B cell (primary cell): Measurements from ENCODE around the gene COL4A6. TPM values are rescaled to one million over a fixed set of nuclear protein-coding genes. Genes with fewer than 3 reads are reported as not detected.

Experiments
- ATAC-seq: fragments of 200-7000 bp; cut with Tn5 transposase; one replicate; pipeline ENCODE4 v1.10.0; 2021; ENCODE audit warnings: low read depth, mild to moderate bottlenecking, moderate number of reproducible peaks, moderate library complexity
- CTCF ChIA-PET: fragments of 350-600 bp; sonication (Branson Sonifier 250); formaldehyde crosslinking; loops from one replicate; lab custom pipeline; 2021; ENCODE audit warnings: antibody characterized with exemption, inconsistent platforms; lab: Charles Lee
- POLR2A ChIA-PET: fragments of 350-600 bp; sonication (Branson Sonifier 250); formaldehyde crosslinking; loops from one replicate; lab custom pipeline; 2021; ENCODE audit warnings: antibody characterized with exemption; lab: Charles Lee
- DNase-seq: peaks from one replicate; pipeline ENCODE4 v3.0.0; 2013
- H2AFZ ChIP-seq: 2 replicates; pipeline ENCODE4 v1.6.1; 2012; ENCODE audit warnings: mild to moderate bottlenecking, low read depth, low read length; ENCODE audit not compliant: insufficient read depth, poor library complexity, severe bottlenecking
- H3K27ac ChIP-seq, 2 donors: 1 replicate in 1 of 2; 2 replicates in 1 of 2; pipeline ENCODE4 v1.5.1; 2012 to 2013; ENCODE audit warnings: low read length in 2 of 2, mild to moderate bottlenecking in 2 of 2, moderate library complexity in 1 of 2
- H3K27me3 ChIP-seq, 4 experiments: fragments of 200-600 bp in 1 of 4; sonication (generic) in 1 of 4; replicated peaks in 1 of 4; 1 replicate in 2 of 4; 2 replicates in 2 of 4; pipeline versions ENCODE4 v1.6.1 to v1.7.0; 2013 to 2016; ENCODE audit warnings: low read length in 3 of 4, mild to moderate bottlenecking in 2 of 4, mixed read lengths in 1 of 4, moderate library complexity in 1 of 4; ENCODE audit not compliant: insufficient read depth in 4 of 4, control insufficient read depth in 3 of 4; ENCODE audit errors: control extremely low read depth in 1 of 4
- H3K36me3 ChIP-seq, 2 experiments: replicated peaks in 1 of 2; 1 replicate in 1 of 2; 2 replicates in 1 of 2; pipeline versions ENCODE4 v1.6.1 to v1.7.1; 2013; ENCODE audit warnings: low read length in 1 of 2; ENCODE audit not compliant: insufficient read depth in 2 of 2, control insufficient read depth in 1 of 2; ENCODE audit errors: control extremely low read depth in 1 of 2, extremely low read depth in 1 of 2
- H3K4me1 ChIP-seq, 2 donors: fragments of 200-600 bp in 1 of 2; sonication (generic) in 1 of 2; 1 replicate in 1 of 2; 2 replicates in 1 of 2; pipeline versions ENCODE4 v1.5.1 to v1.6.1; 2013 to 2017; ENCODE audit warnings: low read length in 2 of 2; ENCODE audit not compliant: control insufficient read depth in 2 of 2, insufficient read depth in 2 of 2
- H3K4me2 ChIP-seq: replicated peaks from 2 replicates; pipeline ENCODE3; 2012; ENCODE audit warnings: mild to moderate bottlenecking, low read depth, low read length; ENCODE audit not compliant: poor library complexity, severe bottlenecking
- H3K4me3 ChIP-seq, 5 experiments: fragments of 200-600 bp in 1 of 5; sonication (generic) in 1 of 5; 1 replicate in 3 of 5; 2 replicates in 2 of 5; pipeline versions ENCODE4 v1.5.1 to v1.7.0; 2011 to 2016; ENCODE audit warnings: low read length in 4 of 5, mild to moderate bottlenecking in 4 of 5, low read depth in 2 of 5, control low read depth in 1 of 5, moderate library complexity in 1 of 5; ENCODE audit not compliant: insufficient read depth in 1 of 5; ENCODE audit errors: control extremely low read depth in 1 of 5, extremely low read depth in 1 of 5
- H3K79me2 ChIP-seq: fragments of 200-600 bp; sonication (generic); one replicate; pipeline ENCODE4 v1.6.0; 2016; ENCODE audit warnings: low read length; ENCODE audit not compliant: control insufficient read depth, insufficient read depth
- H3K9ac ChIP-seq: fragments of 200-600 bp; sonication (generic); 2 replicates; pipeline ENCODE4 v1.6.1; 2017; ENCODE audit warnings: mild to moderate bottlenecking, low read length, moderate library complexity
- H3K9me3 ChIP-seq, 3 donors: one replicate each; pipeline versions ENCODE4 v1.6.1 to v1.7.1; 2013; ENCODE audit warnings: low read length in 2 of 3; ENCODE audit not compliant: control insufficient read depth in 2 of 3, insufficient read depth in 1 of 3; ENCODE audit errors: control extremely low read depth in 1 of 3
- H4K20me1 ChIP-seq: 2 replicates; pipeline ENCODE4 v1.6.0; 2012; ENCODE audit warnings: mild to moderate bottlenecking, low read length; ENCODE audit not compliant: insufficient read depth, control insufficient read depth, poor library complexity, severe bottlenecking
- H3K27ac Mint-ChIP-seq: one replicate; pipeline ENCODE4 v1.8.0; 2021; ENCODE audit warnings: mixed read lengths
- H3K27me3 Mint-ChIP-seq: one replicate; pipeline ENCODE4 v1.8.0; 2021; ENCODE audit warnings: mixed read lengths
- H3K4me1 Mint-ChIP-seq: one replicate; pipeline ENCODE4 v1.8.0; 2021; ENCODE audit warnings: mixed read lengths
- H3K4me3 Mint-ChIP-seq: one replicate; pipeline ENCODE4 v1.8.0; 2021; ENCODE audit warnings: mixed read lengths
- H3K9me3 Mint-ChIP-seq: one replicate; pipeline ENCODE4 v1.8.0; 2022; ENCODE audit warnings: mixed read lengths; ENCODE audit not compliant: insufficient read depth
- CTCF ChIP-seq: fragments of 200-600 bp; IDR thresholded peaks from one replicate; pipeline ENCODE4 v1.8.0; 2022; ENCODE audit warnings: antibody characterized with exemption, mild to moderate bottlenecking
- EZH2 ChIP-seq: IDR thresholded peaks from 2 replicates; pipeline ENCODE4 v1.6.1; 2012; ENCODE audit warnings: borderline replicate concordance, low read depth, mild to moderate bottlenecking, moderate library complexity, low read length; ENCODE audit not compliant: insufficient read depth, poor library complexity, severe bottlenecking
- WGBS: methylation state at CpG from one replicate; pipeline ENCODE4 v1.1.5; 2013; ENCODE audit warnings: missing lambda C conversion rate; ENCODE audit not compliant: insufficient coverage; 5-methylcytosine and 5-hydroxymethylcytosine counted together
- intact Hi-C: fragments of 100-400 bp; cut with micrococcal nuclease; formaldehyde crosslinking; loops from one replicate; pipeline ENCODE4 v1.10.0; 2022
- polyA plus RNA-seq: library from polyadenylated mRNA; depleted of rRNA; stranded (reverse); fragments of >200 nt; gene quantifications from 2 replicates; pipeline ENCODE4 v1.2.3, GENCODE V29; 2012
- total RNA-seq, 2 donors: library from RNA; stranded (reverse); fragments of 120-200 nt in 1 of 2; gene quantifications; 1 replicate in 1 of 2; 2 replicates in 1 of 2; pipeline versions ENCODE4 v1.2.3 to v1.2.4, GENCODE V29; 2013 to 2022

The COL4A6 gene
- total and polyA plus RNA-seq, 2 donors (not counting 1 experiment from before 2014, with no cell fraction given): not detected

GRCh38 chrX:108437349-108438109 lies 693 bp downstream of the COL4A6 start:
- no peak for ATAC-seq
- Histone ChIP-seq H2AFZ (no peak overlapping the region), H3K9me3 (no peaks in the 10 kb centered on the region), H3K9ac (no peak overlapping the region), H3K79me2 (no peaks in the 10 kb centered on the region), H3K4me1 (no peaks in the 10 kb centered on the region), H3K36me3 (no peaks in the 10 kb centered on the region), H3K27me3 (peaks cover 0 to 5% (median 1%) of the 10 kb centered on the region in 4 experiments), H3K4me3 (no peak overlapping the region), H3K27ac (no peak overlapping the region), H3K4me2 (no peak overlapping the region), H4K20me1 (no peaks in the 10 kb centered on the region)
- Mint-ChIP-seq H3K27me3 (peaks cover 16% of the 10 kb centered on the region), H3K4me1 (peaks cover 4% of the 10 kb centered on the region), H3K4me3 (no peak overlapping the region), H3K27ac (no peak overlapping the region), H3K9me3 (no peaks in the 10 kb centered on the region)
- no peak for TF ChIP-seq EZH2
- TF ChIP-seq CTCF: no peak
- DNase-seq: no peak
- intact Hi-C loops: no loop called here
- POLR2A ChIA-PET: no interaction called here
- 26% methylated on average over 3 of the region's 20 CpGs for WGBS
- CTCF ChIA-PET: no interaction called here

GRCh38 chrX:108435261-108435660 lies 3.0 kb downstream of the COL4A6 start:
- peaks cover 4% of the 10 kb centered on the region for H3K4me1 Mint-ChIP-seq
- DNase-seq (no peak), ATAC-seq (no peak)
- Histone ChIP-seq H3K27me3 (peaks cover 0 to 5% (median 1%) of the 10 kb centered on the region in 4 experiments), H3K27ac (no peak overlapping the region), H3K9ac (no peak overlapping the region), H3K36me3 (no peaks in the 10 kb centered on the region), H2AFZ (no peak overlapping the region), H3K4me2 (no peak overlapping the region), H3K4me3 (no peak overlapping the region), H4K20me1 (no peaks in the 10 kb centered on the region), H3K4me1 (no peaks in the 10 kb centered on the region), H3K79me2 (no peaks in the 10 kb centered on the region), H3K9me3 (no peaks in the 10 kb centered on the region)
- H3K27me3 Mint-ChIP-seq: peaks cover 10% of the 10 kb centered on the region
- no peak overlapping the region for H3K27ac Mint-ChIP-seq
- no CpG with 5 or more reads among the region's 5 CpGs for WGBS
- H3K9me3 Mint-ChIP-seq: no peaks in the 10 kb centered on the region
- intact Hi-C loops: no loop called here
- no peak overlapping the region for H3K4me3 Mint-ChIP-seq
- POLR2A ChIA-PET: no interaction called here
- no peak for TF ChIP-seq CTCF
- TF ChIP-seq EZH2: no peak
- CTCF ChIA-PET: no interaction called here
